ENCODE data around the gene UNC93A.
"Not testable (repeated sequence)": the region's sequence is repeated elsewhere in the genome, so short reads cannot be mapped to it uniquely, and the experiment has no call there.

Gene UNC93A

GRCh38 chr6:167307342-167307955 lies 16.3 kb downstream of the UNC93A start:
- no peaks in the 10 kb centered on the region for H3K36me3 ChIP-seq
- TF ChIP-seq CTCF (IDR thresholded peaks at IDR 0.05), result no peak
- H3K27me3 ChIP-seq, result no peaks in the 10 kb centered on the region
- H3K4me3 ChIP-seq (ENCODE audit: low read depth in 1 of 2, low read length in 1 of 2), result no peak overlapping the region
- no peak overlapping the region for H3K27ac ChIP-seq
- no peaks in the 10 kb centered on the region for H3K4me1 ChIP-seq (ENCODE audit: control insufficient read depth in 1 of 2, insufficient read depth in 1 of 2, low read depth in 1 of 2, low read length in 1 of 2)
- H3K9me3 ChIP-seq, result no peaks in the 10 kb centered on the region

GRCh38 chr6:167308207-167308606 lies 17.1 kb downstream of the UNC93A start:
- Histone ChIP-seq H3K36me3 (no peaks in the 10 kb centered on the region), H3K27ac (no peak overlapping the region), H3K4me1 (ENCODE audit: control insufficient read depth in 1 of 2, insufficient read depth in 1 of 2, low read depth in 1 of 2, low read length in 1 of 2) (no peaks in the 10 kb centered on the region), H3K9me3 (no peaks in the 10 kb centered on the region), H3K27me3 (no peaks in the 10 kb centered on the region), H3K4me3 (ENCODE audit: low read depth in 1 of 2, low read length in 1 of 2) (no peak overlapping the region)
- no peak for TF ChIP-seq CTCF (IDR thresholded peaks at IDR 0.05)

GRCh38 chr6:167309355-167310192 lies 18.5 kb downstream of the UNC93A start:
- not testable (repeated sequence) for H3K9me3 ChIP-seq, H3K27ac ChIP-seq, H3K27me3 ChIP-seq

GRCh38 chr6:167311286-167311685 lies 20.2 kb downstream of the UNC93A start:
- peaks cover 6% of the 10 kb centered on the region for H3K27me3 ChIP-seq
- H3K36me3 ChIP-seq, result no peaks in the 10 kb centered on the region
- no peak overlapping the region for H3K27ac ChIP-seq
- no peaks in the 10 kb centered on the region for H3K4me1 ChIP-seq (ENCODE audit: control insufficient read depth in 1 of 2, insufficient read depth in 1 of 2, low read depth in 1 of 2, low read length in 1 of 2)
- no peak for TF ChIP-seq CTCF (IDR thresholded peaks at IDR 0.05)
- no peaks in the 10 kb centered on the region for H3K9me3 ChIP-seq
- no peak overlapping the region for H3K4me3 ChIP-seq (ENCODE audit: low read depth in 1 of 2, low read length in 1 of 2)

More at GRCh38 chr6:167309355-167310192, 18.5 kb downstream of the UNC93A start:
- not testable (repeated sequence) for H3K36me3 ChIP-seq; H3K4me3 ChIP-seq (ENCODE audit: low read depth in 1 of 2, low read length in 1 of 2); H3K4me1 ChIP-seq (ENCODE audit: control insufficient read depth in 1 of 2, insufficient read depth in 1 of 2, low read depth in 1 of 2, low read length in 1 of 2)

GRCh38 chr6:167311691-167312090 lies 20.6 kb downstream of the UNC93A start:
- H3K4me3 ChIP-seq (ENCODE audit: low read depth in 1 of 2, low read length in 1 of 2), result not testable (repeated sequence)

GRCh38 chr6:167314180-167314821 lies 23.2 kb downstream of the UNC93A start:
- Histone ChIP-seq H3K4me3 (ENCODE audit: low read depth in 1 of 2, low read length in 1 of 2) (no peak overlapping the region), H3K9me3 (no peaks in the 10 kb centered on the region), H3K27me3 (peaks cover 6% of the 10 kb centered on the region), H3K4me1 (ENCODE audit: control insufficient read depth in 1 of 2, insufficient read depth in 1 of 2, low read depth in 1 of 2, low read length in 1 of 2) (no peaks in the 10 kb centered on the region), H3K36me3 (no peaks in the 10 kb centered on the region), H3K27ac (no peak overlapping the region)
- no peak for TF ChIP-seq CTCF (IDR thresholded peaks at IDR 0.05)

More at GRCh38 chr6:167311691-167312090, 20.6 kb downstream of the UNC93A start:
- H3K27me3 ChIP-seq; H3K4me1 ChIP-seq (ENCODE audit: control insufficient read depth in 1 of 2, insufficient read depth in 1 of 2, low read depth in 1 of 2, low read length in 1 of 2); H3K36me3 ChIP-seq; H3K27ac ChIP-seq; H3K9me3 ChIP-seq: not testable (repeated sequence)
